HAP-1 (cell line): ENCODE measurements around the gene PPP5C.

Experiments used
- DNase-seq, 2 experiments: peaks; one replicate each; pipeline ENCODE4 v3.0.0-alpha.2; 2016 to 2020; ENCODE audit warnings: low spot score in 2 of 2
- H3K27me3 ChIP-seq: fragments of 250-450 bp; sonication (Bioruptor Pico); 2 replicates; pipeline ENCODE4 v1.5.1; 2020; ENCODE audit warnings: low read depth, mild to moderate bottlenecking, moderate library complexity
- H3K36me3 ChIP-seq: fragments of 250-450 bp; sonication (Bioruptor Pico); replicated peaks from 2 replicates; pipeline ENCODE4 v1.5.1; 2020; ENCODE audit warnings: mild to moderate bottlenecking
- H3K4me1 ChIP-seq: fragments of 250-450 bp; sonication (Bioruptor Pico); 2 replicates; pipeline ENCODE4 v1.5.1; 2020; ENCODE audit warnings: mild to moderate bottlenecking
- H3K4me3 ChIP-seq: fragments of 250-450 bp; sonication (Bioruptor Pico); 2 replicates; pipeline ENCODE4 v1.5.1; 2020; ENCODE audit warnings: mild to moderate bottlenecking, moderate library complexity
- H3K9me3 ChIP-seq: fragments of 250-450 bp; sonication (Bioruptor Pico); 2 replicates; pipeline ENCODE4 v1.5.1; 2020; ENCODE audit warnings: mild to moderate bottlenecking, moderate library complexity
- in situ Hi-C: fragments of 300-500 bp; cut with MboI; formaldehyde crosslinking; loops from 3 replicates; pipeline ENCODE4 v1.14.3; 2020; ENCODE audit warnings: low sequenced_read_pairs, inconsistent platforms, mixed read lengths

PPP5C gene

GRCh38 chr19:46378268-46378667 is 31.4 kb downstream of the PPP5C start:
- Histone ChIP-seq H3K9me3 (no peaks in the 10 kb centered on the region), H3K4me1 (peaks cover 3% of the 10 kb centered on the region; the same call in 1 of the 2 replicates), H3K4me3 (no peak overlapping the region), H3K27me3 (no peaks in the 10 kb centered on the region), H3K36me3 (peaks cover 73% of the 10 kb centered on the region)
- DNase-seq: no peak
- in situ Hi-C loops: no loop called here

- no peak for DNase-seq
- Histone ChIP-seq H3K4me3 (no peak overlapping the region), H3K9me3 (no peaks in the 10 kb centered on the region), H3K27me3 (no peaks in the 10 kb centered on the region), H3K4me1 (peaks cover 3% of the 10 kb centered on the region; the same call in 1 of the 2 replicates), H3K36me3 (peaks cover 91% of the 10 kb centered on the region)
- in situ Hi-C loops: no loop called here
These were observed 33.8 kb downstream of the PPP5C start for GRCh38 chr19:46380690-46381089.

- no peak for DNase-seq
- peaks cover 3% of the 10 kb centered on the region; the same call in 1 of the 2 replicates for H3K4me1 ChIP-seq
- no peaks in the 10 kb centered on the region for H3K27me3 ChIP-seq
- in situ Hi-C loops: no loop called here
- H3K36me3 ChIP-seq: peaks cover 84% of the 10 kb centered on the region
- no peaks in the 10 kb centered on the region for H3K9me3 ChIP-seq
- H3K4me3 ChIP-seq: no peak overlapping the region
These were observed 34.5 kb downstream of the PPP5C start for GRCh38 chr19:46381346-46381745.

- DNase-seq: no peak
- Histone ChIP-seq H3K4me1 (peaks cover 3% of the 10 kb centered on the region; the same call in 1 of the 2 replicates), H3K4me3 (no peak overlapping the region), H3K36me3 (peaks cover 83% of the 10 kb centered on the region), H3K27me3 (no peaks in the 10 kb centered on the region), H3K9me3 (no peaks in the 10 kb centered on the region)
- in situ Hi-C loops: no loop called here
These were observed 35.0 kb downstream of the PPP5C start for GRCh38 chr19:46381756-46382345.

GRCh38 chr19:46383171-46383815 is 36.4 kb downstream of the PPP5C start:
- in situ Hi-C loops: no loop called here
- Histone ChIP-seq H3K9me3 (no peaks in the 10 kb centered on the region), H3K36me3 (peaks cover 83% of the 10 kb centered on the region), H3K4me1 (peaks cover 3% of the 10 kb centered on the region; the same call in 1 of the 2 replicates), H3K4me3 (no peak overlapping the region), H3K27me3 (no peaks in the 10 kb centered on the region)
- DNase-seq: no peak

- no peaks in the 10 kb centered on the region for H3K9me3 ChIP-seq
- H3K36me3 ChIP-seq: peaks cover 86% of the 10 kb centered on the region
- no peak overlapping the region for H3K4me3 ChIP-seq
- H3K4me1 ChIP-seq: peaks cover 3% of the 10 kb centered on the region; the same call in 1 of the 2 replicates
- in situ Hi-C loops: no loop called here
- H3K27me3 ChIP-seq: no peaks in the 10 kb centered on the region
- no peak for DNase-seq
These were observed 37.0 kb downstream of the PPP5C start for GRCh38 chr19:46383846-46384245.

- Histone ChIP-seq H3K36me3 (peaks cover 86% of the 10 kb centered on the region), H3K4me1 (peaks cover 3% of the 10 kb centered on the region; the same call in 1 of the 2 replicates), H3K9me3 (no peaks in the 10 kb centered on the region), H3K4me3 (no peak overlapping the region), H3K27me3 (no peaks in the 10 kb centered on the region)
- in situ Hi-C loops: no loop called here
- DNase-seq: no peak
These were observed 37.5 kb downstream of the PPP5C start for GRCh38 chr19:46384396-46384795.

GRCh38 chr19:46385636-46386035 is 38.7 kb downstream of the PPP5C start:
- in situ Hi-C loops: no loop called here
- H3K4me1 ChIP-seq: no peaks in the 10 kb centered on the region
- peaks cover 86% of the 10 kb centered on the region for H3K36me3 ChIP-seq
- H3K27me3 ChIP-seq: no peaks in the 10 kb centered on the region
- H3K4me3 ChIP-seq: no peak overlapping the region
- no peaks in the 10 kb centered on the region for H3K9me3 ChIP-seq
- DNase-seq: no peak

- H3K4me1 ChIP-seq: no peaks in the 10 kb centered on the region
- in situ Hi-C loops: no loop called here
- no peak overlapping the region for H3K4me3 ChIP-seq
- H3K36me3 ChIP-seq: peaks cover 85% of the 10 kb centered on the region
- DNase-seq: no peak
- no peaks in the 10 kb centered on the region for H3K27me3 ChIP-seq
- no peaks in the 10 kb centered on the region for H3K9me3 ChIP-seq
These were observed 39.3 kb downstream of the PPP5C start for GRCh38 chr19:46386151-46386550.

- no peaks in the 10 kb centered on the region for H3K27me3 ChIP-seq
- H3K9me3 ChIP-seq: no peaks in the 10 kb centered on the region
- no peaks in the 10 kb centered on the region for H3K4me1 ChIP-seq
- DNase-seq: no peak
- H3K36me3 ChIP-seq: peaks cover 75% of the 10 kb centered on the region
- in situ Hi-C loops: no loop called here
- no peak overlapping the region for H3K4me3 ChIP-seq
These were observed 40.3 kb downstream of the PPP5C start for GRCh38 chr19:46386996-46387712.

GRCh38 chr19:46387713-46388130 is 40.8 kb downstream of the PPP5C start:
- Histone ChIP-seq H3K36me3 (peaks cover 73% of the 10 kb centered on the region), H3K9me3 (no peaks in the 10 kb centered on the region), H3K4me1 (no peaks in the 10 kb centered on the region), H3K4me3 (no peak overlapping the region), H3K27me3 (no peaks in the 10 kb centered on the region)
- in situ Hi-C loops: no loop called here
- no peak for DNase-seq

- no peaks in the 10 kb centered on the region for H3K9me3 ChIP-seq
- peaks cover 69% of the 10 kb centered on the region for H3K36me3 ChIP-seq
- no peaks in the 10 kb centered on the region for H3K4me1 ChIP-seq
- in situ Hi-C loops: no loop called here
- H3K4me3 ChIP-seq: no peak overlapping the region
- no peak for DNase-seq
- no peaks in the 10 kb centered on the region for H3K27me3 ChIP-seq
These were observed 41.6 kb downstream of the PPP5C start for GRCh38 chr19:46388311-46389095.

- Histone ChIP-seq H3K4me3 (no peak overlapping the region), H3K4me1 (no peaks in the 10 kb centered on the region), H3K9me3 (no peaks in the 10 kb centered on the region), H3K27me3 (no peaks in the 10 kb centered on the region), H3K36me3 (peaks cover 55% of the 10 kb centered on the region)
- in situ Hi-C loops: no loop called here
- DNase-seq: no peak
These were observed 43.4 kb downstream of the PPP5C start for GRCh38 chr19:46390121-46390858.
